Measurements from ENCODE around the gene BBS9. TPM values are rescaled to one million over a fixed set of nuclear protein-coding genes. Genes with fewer than 3 reads are reported as not detected.

Gene BBS9
- total and polyA plus RNA-seq, 4 donors = 2.3 to 9.5 (median 4.5) TPM

GRCh38 chr7:33458581-33458980 is 329.2 kb downstream of the BBS9 start:
- H3K4me1 ChIP-seq (ENCODE audit: control insufficient read depth in 4 of 4, insufficient read depth in 4 of 4, low read length in 3 of 4) = no peaks in the 10 kb centered on the region
- no peak overlapping the region for H3K4me3 ChIP-seq (ENCODE audit: low read depth in 1 of 3, low read length in 3 of 3)
- H3K36me3 ChIP-seq (ENCODE audit: control insufficient read depth in 4 of 4, insufficient read depth in 3 of 4, low read depth in 1 of 4, low read length in 3 of 4) = no peaks in the 10 kb centered on the region
- no peak overlapping the region for H3K9ac ChIP-seq (ENCODE audit: low read depth in 1 of 2, low read length in 2 of 2)
- H3K27ac ChIP-seq (ENCODE audit: low read depth in 1 of 2, low read length in 2 of 2) = no peak overlapping the region
- WGBS = 85% methylated on average over 1 of the region's 1 CpG
- no peaks in the 10 kb centered on the region for H3K9me3 ChIP-seq (ENCODE audit: control insufficient read depth in 4 of 4, low read length in 3 of 4)
- TF ChIP-seq RXRA (IDR thresholded peaks at IDR 0.05) = no peak
- TF ChIP-seq FOXA2 (IDR thresholded peaks at IDR 0.05) = no peak
- no peak for TF ChIP-seq SP1 (IDR thresholded peaks at IDR 0.05)
- TF ChIP-seq, protein P1, sequence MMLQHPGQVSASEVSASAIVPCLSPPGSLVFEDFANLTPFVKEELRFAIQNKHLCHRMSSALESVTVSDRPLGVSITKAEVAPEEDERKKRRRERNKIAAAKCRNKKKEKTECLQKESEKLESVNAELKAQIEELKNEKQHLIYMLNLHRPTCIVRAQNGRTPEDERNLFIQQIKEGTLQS (IDR thresholded peaks at IDR 0.05) = no peak
- TF ChIP-seq RAD21 (IDR thresholded peaks at IDR 0.05) = no peak
- TF ChIP-seq GABPA (IDR thresholded peaks at IDR 0.05 in 1 of 2, conservative IDR thresholded peaks at IDR 0.05 in 1 of 2) = no peak
- TF ChIP-seq NR2F2 (IDR thresholded peaks at IDR 0.05) = no peak
- no peak for TF ChIP-seq CTCF (IDR thresholded peaks at IDR 0.05; ENCODE audit: low read depth, low read length, missing input control)
- TF ChIP-seq HNF4G (IDR thresholded peaks at IDR 0.05) = no peak
- no peak for TF ChIP-seq REST (IDR thresholded peaks at IDR 0.05)
- no peak for TF ChIP-seq FOXA1 (IDR thresholded peaks at IDR 0.05)
- no peak for TF ChIP-seq JUND (IDR thresholded peaks at IDR 0.05)
- no peak for TF ChIP-seq MAX (IDR thresholded peaks at IDR 0.05)
- no peak for TF ChIP-seq HNF4A (conservative IDR thresholded peaks at IDR 0.05)
- TF ChIP-seq YY1 (IDR thresholded peaks at IDR 0.05) = no peak
- no peaks in the 10 kb centered on the region for H3K27me3 ChIP-seq (ENCODE audit: control insufficient read depth in 4 of 4, insufficient read depth in 4 of 4, low read length in 3 of 4)
- no peak for DNase-seq (ENCODE audit: low spot score)

GRCh38 chr7:33459340-33459751 is 330.0 kb downstream of the BBS9 start:
- no peak for DNase-seq (ENCODE audit: low spot score)
- Histone ChIP-seq H3K4me1 (ENCODE audit: control insufficient read depth in 4 of 4, insufficient read depth in 4 of 4, low read length in 3 of 4) (no peaks in the 10 kb centered on the region), H3K27ac (ENCODE audit: low read depth in 1 of 2, low read length in 2 of 2) (no peak overlapping the region), H3K9ac (ENCODE audit: low read depth in 1 of 2, low read length in 2 of 2) (no peak overlapping the region), H3K4me3 (ENCODE audit: low read depth in 1 of 3, low read length in 3 of 3) (no peak overlapping the region), H3K36me3 (ENCODE audit: control insufficient read depth in 4 of 4, insufficient read depth in 3 of 4, low read depth in 1 of 4, low read length in 3 of 4) (no peaks in the 10 kb centered on the region), H3K9me3 (ENCODE audit: control insufficient read depth in 4 of 4, low read length in 3 of 4) (no peaks in the 10 kb centered on the region), H3K27me3 (ENCODE audit: control insufficient read depth in 4 of 4, insufficient read depth in 4 of 4, low read length in 3 of 4) (no peaks in the 10 kb centered on the region)
- 61% methylated on average over 1 of the region's 1 CpG for WGBS
- TF ChIP-seq REST (IDR thresholded peaks at IDR 0.05) (no peak), SP1 (IDR thresholded peaks at IDR 0.05) (no peak), JUND (IDR thresholded peaks at IDR 0.05) (no peak), RAD21 (IDR thresholded peaks at IDR 0.05) (peak; percentile 52 to 70), CTCF (IDR thresholded peaks at IDR 0.05; ENCODE audit: low read depth, low read length, missing input control) (peak; percentile 21), YY1 (IDR thresholded peaks at IDR 0.05) (no peak), GABPA (IDR thresholded peaks at IDR 0.05 in 1 of 2, conservative IDR thresholded peaks at IDR 0.05 in 1 of 2) (no peak), HNF4G (IDR thresholded peaks at IDR 0.05) (no peak), HNF4A (conservative IDR thresholded peaks at IDR 0.05) (no peak), FOXA2 (IDR thresholded peaks at IDR 0.05) (no peak), MAX (IDR thresholded peaks at IDR 0.05) (no peak), TAF1 (conservative IDR thresholded peaks at IDR 0.05) (no peak)
- TF ChIP-seq, protein P1 (IDR thresholded peaks at IDR 0.05) = no peak
